ENCODE measurements around the gene TFAP2A. TPM values are rescaled to one million over a fixed set of nuclear protein-coding genes. Genes with fewer than 3 reads are reported as not detected.

The TFAP2A gene
- total RNA-seq, 1 experiment from 2014 or later: 87.4 TPM

DNA sequence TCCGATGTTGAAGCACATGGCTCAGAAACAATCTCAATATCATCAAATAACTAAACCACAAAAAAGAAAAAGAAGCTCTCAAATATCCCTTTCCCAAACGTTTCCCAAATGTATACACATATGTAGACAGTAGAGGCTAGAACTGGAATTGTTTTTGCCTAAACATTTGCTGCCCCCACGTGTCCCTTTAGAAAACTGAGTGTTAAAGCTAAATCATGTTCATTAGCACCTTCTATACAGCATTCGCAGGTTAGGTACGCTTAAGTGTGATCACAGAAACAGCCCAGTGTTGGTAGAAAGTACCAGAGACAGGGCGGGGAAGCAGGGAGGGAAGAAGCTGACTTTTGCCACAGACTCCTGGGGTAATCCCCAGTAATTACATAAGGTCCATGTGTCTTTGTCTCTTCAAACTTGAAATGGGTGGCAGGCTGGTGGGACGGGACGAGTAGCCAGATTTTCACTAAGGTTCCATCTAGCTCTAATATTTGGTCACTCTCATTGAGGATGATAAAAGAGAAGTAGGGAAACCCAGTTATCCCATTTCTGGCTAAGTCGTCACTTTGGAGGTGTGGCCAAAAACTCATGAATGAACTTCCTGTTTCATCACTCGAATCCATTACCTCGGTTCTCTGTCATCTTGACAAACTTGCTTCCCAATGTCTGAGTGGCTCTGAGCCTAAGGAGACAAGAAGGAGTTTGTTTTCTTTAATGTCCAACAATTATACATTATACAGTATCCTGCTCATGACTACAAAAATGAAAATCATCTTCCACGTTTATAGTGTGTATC lies 15.0 kb upstream of the TFAP2A start:
- peak overlapping the region; percentile 92 for H3K27ac Mint-ChIP-seq (ENCODE audit: low read depth, unreplicated experiment)

DNA sequence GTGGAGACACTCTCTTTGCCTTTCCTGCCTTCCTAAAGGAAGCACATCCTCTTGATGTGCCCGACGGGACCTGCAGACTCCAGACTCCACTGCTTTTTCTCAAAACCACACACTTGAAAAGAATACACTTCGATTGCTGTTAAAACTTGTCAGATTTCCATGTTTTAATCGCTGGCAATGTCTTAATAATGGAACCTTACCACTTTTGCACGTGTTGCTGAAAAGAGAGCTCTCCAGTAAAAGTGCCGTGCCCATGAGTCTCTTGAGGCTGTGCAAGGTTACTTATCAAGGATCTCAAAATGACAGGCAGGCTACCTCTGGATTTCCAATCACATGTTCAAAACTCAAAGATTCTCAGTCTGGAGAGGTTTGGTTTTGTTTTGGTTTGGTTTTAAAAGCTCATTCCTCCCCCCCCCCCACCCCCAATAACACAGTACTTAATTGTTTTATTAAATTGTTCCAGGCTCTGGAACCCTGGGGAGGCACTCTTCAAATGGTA lies 12.0 kb upstream of the TFAP2A start:
- peak overlapping the region; percentile 91 for H3K27ac Mint-ChIP-seq (ENCODE audit: low read depth, unreplicated experiment)
- TF ChIP-seq, protein P1, sequence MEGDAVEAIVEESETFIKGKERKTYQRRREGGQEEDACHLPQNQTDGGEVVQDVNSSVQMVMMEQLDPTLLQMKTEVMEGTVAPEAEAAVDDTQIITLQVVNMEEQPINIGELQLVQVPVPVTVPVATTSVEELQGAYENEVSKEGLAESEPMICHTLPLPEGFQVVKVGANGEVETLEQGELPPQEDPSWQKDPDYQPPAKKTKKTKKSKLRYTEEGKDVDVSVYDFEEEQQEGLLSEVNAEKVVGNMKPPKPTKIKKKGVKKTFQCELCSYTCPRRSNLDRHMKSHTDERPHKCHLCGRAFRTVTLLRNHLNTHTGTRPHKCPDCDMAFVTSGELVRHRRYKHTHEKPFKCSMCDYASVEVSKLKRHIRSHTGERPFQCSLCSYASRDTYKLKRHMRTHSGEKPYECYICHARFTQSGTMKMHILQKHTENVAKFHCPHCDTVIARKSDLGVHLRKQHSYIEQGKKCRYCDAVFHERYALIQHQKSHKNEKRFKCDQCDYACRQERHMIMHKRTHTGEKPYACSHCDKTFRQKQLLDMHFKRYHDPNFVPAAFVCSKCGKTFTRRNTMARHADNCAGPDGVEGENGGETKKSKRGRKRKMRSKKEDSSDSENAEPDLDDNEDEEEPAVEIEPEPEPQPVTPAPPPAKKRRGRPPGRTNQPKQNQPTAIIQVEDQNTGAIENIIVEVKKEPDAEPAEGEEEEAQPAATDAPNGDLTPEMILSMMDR (IDR thresholded peaks at IDR 0.05; ENCODE audit: unreplicated experiment): no peak
- no peaks in the 10 kb centered on the region for H3K27me3 Mint-ChIP-seq (ENCODE audit: insufficient read depth, unreplicated experiment)
- peak; percentile 41 for DNase-seq (ENCODE audit: unreplicated experiment)
- no peaks in the 10 kb centered on the region for H3K9me3 Mint-ChIP-seq (ENCODE audit: unreplicated experiment)
- ChIA-PET CTCF (interaction anchor here (0.7 to 4.2 kb wide), 6 partner anchors 10 to 1445 kb away, joined by 3 to 50 read pairs (median 4); partner anchors contain the start of gene TFAP2A), POLR2A (interaction anchor here (1.0 to 17.6 kb wide), 9 partner anchors 12 to 1162 kb away, joined by 3 to 763 read pairs (median 11); partner anchors contain the start of gene TFAP2A)
- H3K4me3 Mint-ChIP-seq (ENCODE audit: unreplicated experiment): peak overlapping the region; percentile 68
- H3K36me3 Mint-ChIP-seq (ENCODE audit: insufficient read depth, unreplicated experiment): no peaks in the 10 kb centered on the region
- no TSS peak for BruUV-seq (replicated peaks)
- H3K4me1 Mint-ChIP-seq (ENCODE audit: insufficient read depth, unreplicated experiment): peaks cover 25% of the 10 kb centered on the region
- intact Hi-C loops (cut with micrococcal nuclease): loop anchor here (10.0 kb wide), 1 partner anchor 1992 kb away; the partner anchor contains the start of gene SLC35B3

More for the DNA sequence above, 15.0 kb upstream of the TFAP2A start:
- H3K9me3 Mint-ChIP-seq (ENCODE audit: unreplicated experiment): no peaks in the 10 kb centered on the region
- intact Hi-C loops (cut with micrococcal nuclease): loop anchor here (1.0 to 10.0 kb wide), 6 partner anchors 15 to 1995 kb away; partner anchors contain the start of genes SLC35B3 and TFAP2A
- peaks cover 40% of the 10 kb centered on the region for H3K4me1 Mint-ChIP-seq (ENCODE audit: insufficient read depth, unreplicated experiment)
- BruUV-seq (replicated peaks): TSS peak; percentile 66
- no peaks in the 10 kb centered on the region for H3K27me3 Mint-ChIP-seq (ENCODE audit: insufficient read depth, unreplicated experiment)
- H3K4me3 Mint-ChIP-seq (ENCODE audit: unreplicated experiment): no peak overlapping the region
- POLR2A ChIA-PET: interaction anchor here (0.5 to 17.6 kb wide), 24 partner anchors 12 to 1997 kb away, joined by 3 to 763 read pairs (median 4); partner anchors contain the start of gene TFAP2A
- peak; percentile 88 for DNase-seq (ENCODE audit: unreplicated experiment)
- TF ChIP-seq, protein P1 (IDR thresholded peaks at IDR 0.05; ENCODE audit: unreplicated experiment): peak; percentile 67
- H3K36me3 Mint-ChIP-seq (ENCODE audit: insufficient read depth, unreplicated experiment): no peaks in the 10 kb centered on the region
- CTCF ChIA-PET: interaction anchor here (0.5 to 4.2 kb wide), 39 partner anchors 9 to 1930 kb away, joined by 3 to 50 read pairs (median 4); partner anchors contain the start of gene TFAP2A

DNA sequence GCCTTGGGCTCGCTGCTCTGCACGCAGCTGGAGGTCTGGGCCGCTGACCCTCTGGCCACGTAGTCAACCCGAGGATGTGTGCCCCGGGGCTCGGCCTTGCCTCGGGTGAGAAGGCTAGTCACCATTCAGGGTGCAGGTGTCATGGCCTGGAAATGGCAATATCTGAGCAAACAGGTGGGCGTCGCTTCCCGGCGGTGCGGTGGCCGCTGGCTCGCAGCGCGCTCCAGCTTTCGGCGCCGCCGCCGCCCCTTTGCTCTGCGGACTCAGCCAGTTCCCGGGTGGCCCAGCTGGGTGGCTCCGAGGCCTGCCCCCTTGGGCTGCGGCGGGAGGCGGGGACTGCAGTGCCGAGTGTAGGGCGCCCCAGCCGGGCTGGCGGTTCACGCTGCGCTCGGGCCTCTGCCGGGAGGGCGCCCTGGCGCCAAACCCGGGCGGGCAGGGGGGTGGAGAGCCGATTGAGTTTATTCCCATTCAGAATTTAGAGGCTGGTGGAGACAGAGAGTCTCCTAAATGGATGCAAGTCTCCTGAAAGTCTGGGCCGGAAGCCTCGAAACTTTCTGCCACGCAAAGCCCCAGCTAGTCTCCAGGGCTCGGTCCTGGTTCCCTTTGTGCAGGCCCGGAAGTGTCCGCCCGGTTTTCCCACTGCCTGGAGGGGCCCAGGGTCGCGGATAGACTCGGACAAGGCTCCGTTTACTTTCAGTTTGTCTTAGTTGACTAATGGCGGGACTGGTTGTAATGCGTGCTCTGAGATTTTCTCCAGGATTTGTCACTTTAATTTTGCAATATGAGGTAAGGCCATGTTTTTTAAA lies 11.3 kb upstream of the TFAP2A start:
- BruUV-seq (replicated peaks): no TSS peak
- ChIA-PET POLR2A (interaction anchor here (1.0 to 17.6 kb wide), 8 partner anchors 11 to 1161 kb away, joined by 3 to 763 read pairs (median 8); partner anchors contain the start of gene TFAP2A), CTCF (interaction anchor here (1.2 to 4.2 kb wide), 3 partner anchors 10 to 17 kb away, joined by 4 to 50 read pairs (median 5); partner anchors contain the start of gene TFAP2A)
- TF ChIP-seq, protein P1 (IDR thresholded peaks at IDR 0.05; ENCODE audit: unreplicated experiment): no peak
- DNase-seq (ENCODE audit: unreplicated experiment): peak; percentile 38
- Mint-ChIP-seq H3K4me1 (ENCODE audit: insufficient read depth, unreplicated experiment) (peaks cover 21% of the 10 kb centered on the region), H3K27ac (ENCODE audit: low read depth, unreplicated experiment) (peak overlapping the region; percentile 91), H3K4me3 (ENCODE audit: unreplicated experiment) (peak overlapping the region; percentile 68), H3K27me3 (ENCODE audit: insufficient read depth, unreplicated experiment) (no peaks in the 10 kb centered on the region), H3K9me3 (ENCODE audit: unreplicated experiment) (no peaks in the 10 kb centered on the region), H3K36me3 (ENCODE audit: insufficient read depth, unreplicated experiment) (no peaks in the 10 kb centered on the region)
- intact Hi-C loops (cut with micrococcal nuclease): loop anchor here (10.0 kb wide), 1 partner anchor 1991 kb away; the partner anchor contains the start of gene SLC35B3
